ENCODE data around the gene ATP12A.

- TF ChIP-seq SP1 (IDR thresholded peaks at IDR 0.05): no peak
- TF ChIP-seq SUZ12 (IDR thresholded peaks at IDR 0.05): no peak
- no peak for TF ChIP-seq FOXM1 (IDR thresholded peaks at IDR 0.05; ENCODE audit: borderline replicate concordance)
- TF ChIP-seq LEF1 (IDR thresholded peaks at IDR 0.05; ENCODE audit: borderline replicate concordance): no peak
- TF ChIP-seq ZNF384 (IDR thresholded peaks at IDR 0.05): no peak
- no peak for TF ChIP-seq HDGF (IDR thresholded peaks at IDR 0.05; ENCODE audit: borderline replicate concordance)
- no peak for TF ChIP-seq ELF4 (IDR thresholded peaks at IDR 0.05)
- no peak for TF ChIP-seq PKNOX1 (IDR thresholded peaks at IDR 0.05)
- TF ChIP-seq FOXK2 (IDR thresholded peaks at IDR 0.05): no peak
- no peak for TF ChIP-seq NFRKB (IDR thresholded peaks at IDR 0.05)
- no peak for TF ChIP-seq BHLHE40 (IDR thresholded peaks at IDR 0.05; ENCODE audit: borderline replicate concordance)
- no peak for TF ChIP-seq TARDBP (IDR thresholded peaks at IDR 0.05)
- TF ChIP-seq CTBP1 (IDR thresholded peaks at IDR 0.05; ENCODE audit: borderline replicate concordance): no peak
- no peak for TF ChIP-seq FOXA1 (IDR thresholded peaks at IDR 0.05)
These were observed 43.4 kb upstream of the ATP12A start for GRCh38 chr13:24636776-24637175.

Measured in HEK293T (cell line).